Urinary bladder (tissue), 4 donors: Measurements from ENCODE around the gene TMEM181. TPM values are rescaled to one million over a fixed set of nuclear protein-coding genes. Genes with fewer than 3 reads are reported as not detected.
"Not testable (repeated sequence)": the region's sequence is repeated elsewhere in the genome, so short reads cannot be mapped to it uniquely, and the experiment has no call there.

ENCODE experiments used
- DNase-seq: peaks from one replicate; pipeline ENCODE4 v3.0.0-alpha.2; 2015; ENCODE audit errors: extremely low spot score
- H3K27ac ChIP-seq: one replicate; pipeline ENCODE4 v1.5.1; 2013; ENCODE audit warnings: low read depth, mild to moderate bottlenecking, moderate library complexity
- H3K36me3 ChIP-seq: one replicate; pipeline ENCODE4 v1.6.1; 2013; ENCODE audit warnings: mild to moderate bottlenecking, moderate library complexity; ENCODE audit not compliant: insufficient read depth
- H3K4me1 ChIP-seq: one replicate; pipeline ENCODE4 v1.6.1; 2013; ENCODE audit warnings: mild to moderate bottlenecking, moderate library complexity; ENCODE audit not compliant: insufficient read depth
- H3K4me3 ChIP-seq: one replicate; pipeline ENCODE4 v1.5.1; 2013; ENCODE audit warnings: low read depth, low read length
- WGBS: extraction: QIAGEN DNeasy Blood & Tissue Kit; methylation state at CpG from one replicate; pipeline ENCODE4 v1.1.7; 2013; 5-methylcytosine and 5-hydroxymethylcytosine counted together
- polyA plus RNA-seq: library from polyadenylated mRNA; stranded (reverse); fragments of 200-250 nt; gene quantifications from one replicate; pipeline ENCODE4 v1.2.3, GENCODE V29; 2013
- total RNA-seq: library from RNA; depleted of rRNA; stranded (reverse); fragments of >200 nt; gene quantifications from one replicate; pipeline ENCODE4 v1.2.3, GENCODE V29; 2014
- donor health status: healthy with polysubstance abuse.
- donor health status: healthy.

Gene TMEM181
- total and polyA plus RNA-seq, 2 donors: 23.8 to 41.4 TPM

- WGBS: 43% methylated on average over 10 of the region's 10 CpGs
- H3K36me3 ChIP-seq: no peaks in the 10 kb centered on the region
- no peaks in the 10 kb centered on the region for H3K4me1 ChIP-seq
- H3K4me3 ChIP-seq: no peak overlapping the region
- DNase-seq: no peak
- no peak overlapping the region for H3K27ac ChIP-seq
These were observed 100.5 kb downstream of the TMEM181 start for GRCh38 chr6:158660333-158660754.

DNA sequence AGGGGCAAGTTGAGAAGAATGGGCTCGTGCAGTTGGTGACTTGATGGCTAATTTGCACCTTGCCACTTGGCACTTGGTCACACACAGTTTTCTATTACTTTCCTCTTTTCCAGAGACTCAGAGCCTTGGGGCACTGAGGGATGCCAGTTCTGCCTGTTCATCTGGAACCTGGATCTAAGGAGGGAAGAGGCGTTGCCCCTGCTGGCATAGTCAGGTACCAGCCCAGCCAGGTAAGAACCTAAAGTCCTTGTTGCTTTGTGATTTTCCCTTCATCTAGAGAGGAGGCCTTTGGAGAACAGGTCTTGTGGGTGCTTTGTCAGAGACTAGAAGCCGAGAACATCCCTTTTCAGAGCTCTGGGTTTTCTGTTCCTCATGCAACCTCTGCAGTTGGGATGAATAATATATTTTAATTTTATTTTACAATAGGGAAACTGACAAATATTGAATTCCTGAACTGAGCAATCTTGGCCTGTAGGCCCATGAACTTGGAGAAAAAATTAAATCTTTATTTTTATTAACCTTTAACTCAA, 101.3 kb downstream of the TMEM181 start:
- Histone ChIP-seq H3K4me1 (no peaks in the 10 kb centered on the region), H3K4me3 (no peak overlapping the region), H3K36me3 (no peaks in the 10 kb centered on the region), H3K27ac (no peak overlapping the region)
- 96% methylated on average over 3 of the region's 3 CpGs for WGBS
- no peak for DNase-seq

- Histone ChIP-seq H3K36me3 (no peaks in the 10 kb centered on the region), H3K27ac (no peak overlapping the region), H3K4me3 (no peak overlapping the region), H3K4me1 (no peaks in the 10 kb centered on the region)
- 48% methylated on average over 3 of the region's 3 CpGs for WGBS
- DNase-seq: no peak
These were observed 102.7 kb downstream of the TMEM181 start for GRCh38 chr6:158662607-158662953.

DNA sequence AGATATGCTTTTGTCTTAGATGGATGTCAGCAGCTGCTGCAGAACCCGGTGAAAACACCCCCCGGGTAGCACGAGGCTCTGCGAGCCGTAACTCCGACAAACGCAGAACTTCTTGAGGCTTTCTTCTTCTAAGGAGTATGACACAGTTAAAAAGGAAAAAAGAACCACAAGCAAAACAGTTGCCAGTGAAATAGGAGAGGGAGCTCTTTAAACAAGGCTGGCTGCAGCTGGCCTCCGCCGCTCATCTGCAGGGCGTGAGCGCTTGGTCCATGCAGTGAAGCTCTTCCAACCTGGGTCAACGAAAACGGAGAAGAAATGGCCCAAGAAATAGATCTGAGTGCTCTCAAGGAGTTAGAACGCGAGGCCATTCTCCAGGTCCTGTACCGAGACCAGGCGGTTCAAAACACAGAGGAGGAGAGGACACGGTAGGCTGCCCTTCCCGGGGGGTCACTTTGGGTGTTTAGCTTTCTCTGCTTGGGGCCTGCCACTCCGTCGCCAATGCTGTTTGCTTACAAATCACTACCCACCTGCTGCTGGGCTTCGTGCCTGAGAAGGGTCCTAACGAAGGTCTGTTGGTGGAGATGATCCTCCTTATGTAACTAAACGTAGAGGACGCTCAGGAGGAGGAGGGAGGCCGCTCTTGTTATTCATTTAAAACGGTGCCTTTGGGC, 103.2 kb downstream of the TMEM181 start:
- no peak for DNase-seq
- Histone ChIP-seq H3K4me3 (peak overlapping the region; percentile 21), H3K4me1 (no peaks in the 10 kb centered on the region), H3K27ac (peak overlapping the region; percentile 55), H3K36me3 (no peaks in the 10 kb centered on the region)
- WGBS: 32% methylated on average over 27 of the region's 27 CpGs

DNA sequence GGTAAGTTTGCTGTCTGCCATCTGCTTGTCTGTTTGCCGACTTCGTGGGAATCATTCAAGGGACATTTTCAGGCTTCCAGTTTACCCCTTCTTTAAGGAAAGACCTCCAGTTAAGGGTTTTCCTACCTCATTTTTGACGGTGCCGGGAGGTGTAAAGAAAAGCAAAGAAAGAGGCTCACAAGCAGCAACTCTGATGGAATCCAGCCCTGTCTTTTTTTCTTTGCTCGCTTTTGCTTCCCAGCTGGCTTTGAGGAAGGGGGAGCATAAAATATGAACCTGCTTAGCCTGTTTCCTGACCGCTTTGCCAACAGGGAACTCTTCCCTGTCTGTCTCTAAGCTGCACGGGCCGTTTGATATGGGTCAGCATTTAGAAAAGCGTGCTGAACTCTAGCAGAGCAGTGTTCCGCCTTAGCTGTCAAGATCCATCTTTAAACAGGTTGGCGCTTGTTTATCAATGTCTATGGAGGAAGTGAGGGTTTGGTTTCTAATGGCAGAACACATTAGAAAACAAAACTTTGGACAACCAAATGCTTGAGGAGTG, 103.8 kb downstream of the TMEM181 start:
- DNase-seq: no peak
- 32% methylated on average over 11 of the region's 11 CpGs for WGBS

GRCh38 chr6:158665332-158665731, 105.4 kb downstream of the TMEM181 start:
- H3K36me3 ChIP-seq: no peaks in the 10 kb centered on the region
- no peak for DNase-seq
- H3K4me1 ChIP-seq: no peaks in the 10 kb centered on the region
- 96% methylated on average over 18 of the region's 18 CpGs for WGBS
- no peak overlapping the region for H3K4me3 ChIP-seq
- no peak overlapping the region for H3K27ac ChIP-seq

More for the DNA sequence above, 103.8 kb downstream of the TMEM181 start:
- Histone ChIP-seq H3K4me3 (peak overlapping the region; percentile 21), H3K36me3 (no peaks in the 10 kb centered on the region), H3K4me1 (no peaks in the 10 kb centered on the region), H3K27ac (peak overlapping the region; percentile 55)

DNA sequence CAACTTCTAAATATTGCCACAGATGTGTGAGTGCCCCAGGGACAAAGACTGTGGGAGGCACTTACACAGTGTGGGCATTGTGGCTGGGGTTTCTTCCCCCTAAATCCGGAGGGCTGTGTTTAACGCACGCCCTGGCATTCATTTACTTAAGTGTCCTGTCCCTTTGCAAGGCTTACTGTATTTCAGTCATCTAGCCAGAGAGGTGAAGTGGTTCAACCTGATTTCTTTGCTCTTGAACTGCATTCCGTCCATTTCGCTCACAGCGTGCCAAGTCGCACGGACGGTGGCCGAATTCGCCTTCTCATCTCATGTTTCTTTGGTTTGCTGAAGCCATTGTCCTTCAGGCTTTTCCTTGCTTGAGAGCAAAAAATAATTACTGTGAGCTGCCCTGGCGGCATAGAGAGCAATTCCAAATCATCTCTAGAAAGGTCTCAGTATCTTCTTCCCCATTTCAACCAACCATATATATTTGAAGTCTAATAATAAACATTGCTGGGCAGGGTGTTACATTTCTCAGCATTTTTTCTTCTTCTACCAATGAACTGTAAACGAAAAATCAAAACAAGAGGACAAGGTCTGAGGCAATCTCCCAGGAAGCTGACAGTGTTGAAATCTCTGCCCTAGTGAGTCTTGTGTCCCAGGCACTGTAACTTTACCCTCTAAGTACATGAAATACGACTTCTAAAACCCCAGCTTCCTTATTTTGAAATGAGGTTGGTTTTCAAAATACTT, 106.9 kb downstream of the TMEM181 start:
- Histone ChIP-seq H3K4me1 (no peaks in the 10 kb centered on the region), H3K27ac (no peak overlapping the region), H3K4me3 (no peak overlapping the region), H3K36me3 (no peaks in the 10 kb centered on the region)
- 82% methylated on average over 14 of the region's 14 CpGs for WGBS
- DNase-seq: no peak

DNA sequence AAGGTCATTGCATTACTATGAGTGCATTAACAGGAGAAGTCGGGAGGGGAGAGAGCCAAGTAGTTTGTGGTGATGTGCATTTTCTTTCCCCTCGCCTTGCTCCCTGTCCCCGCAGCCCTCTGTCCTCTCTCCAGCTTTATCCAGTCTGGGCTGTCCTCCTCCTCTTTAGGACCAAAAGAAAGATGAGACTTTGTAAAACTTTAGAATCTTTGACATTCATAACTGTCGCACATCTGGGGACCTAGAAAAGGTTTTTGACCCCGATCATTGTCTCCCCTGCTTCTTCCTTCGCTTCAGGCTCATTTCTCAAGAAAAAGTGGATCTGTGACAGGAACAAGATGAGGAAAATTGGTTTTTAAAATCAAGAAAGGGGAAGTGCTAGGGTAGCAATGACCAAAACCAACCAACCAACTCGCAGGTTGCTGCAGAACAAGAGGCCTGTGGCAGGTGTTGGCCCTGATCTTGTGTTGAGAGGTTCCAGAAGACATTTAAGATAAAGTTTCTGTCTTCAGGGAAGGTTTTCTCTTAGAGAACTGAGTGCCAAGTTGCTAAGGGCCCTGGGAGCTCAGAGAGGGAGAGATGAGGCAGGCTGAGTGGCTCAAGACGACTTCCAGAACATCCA, 107.6 kb downstream of the TMEM181 start:
- Histone ChIP-seq H3K36me3 (no peaks in the 10 kb centered on the region), H3K4me1 (no peaks in the 10 kb centered on the region), H3K4me3 (no peak overlapping the region), H3K27ac (no peak overlapping the region)
- DNase-seq: no peak
- WGBS: 92% methylated on average over 8 of the region's 8 CpGs

DNA sequence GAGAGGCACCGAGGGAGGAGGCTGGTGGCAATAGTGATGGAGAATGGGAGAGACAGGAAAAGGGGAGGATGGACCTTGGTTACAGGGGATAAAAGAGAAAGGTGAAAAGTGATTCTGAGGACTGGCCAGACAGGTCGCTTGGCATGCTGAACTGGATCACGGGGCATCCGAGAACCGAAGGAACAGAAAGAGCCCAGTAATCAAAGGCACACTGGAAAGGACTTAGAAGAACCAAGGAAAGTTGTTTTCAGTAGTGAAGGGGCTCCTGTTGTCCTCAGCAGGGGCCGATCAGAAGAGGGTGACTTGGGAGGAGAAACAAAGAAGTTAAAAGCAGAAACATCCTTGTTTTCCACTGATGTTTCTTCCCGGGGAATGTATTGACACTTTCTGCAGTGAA, 108.8 kb downstream of the TMEM181 start:
- no peak overlapping the region for H3K27ac ChIP-seq
- no peaks in the 10 kb centered on the region for H3K36me3 ChIP-seq
- WGBS: 82% methylated on average over 7 of the region's 7 CpGs
- no peak for DNase-seq
- H3K4me3 ChIP-seq: no peak overlapping the region
- H3K4me1 ChIP-seq: no peaks in the 10 kb centered on the region

GRCh38 chr6:158669145-158670035, 109.5 kb downstream of the TMEM181 start:
- DNase-seq: no peak
- Histone ChIP-seq H3K4me3 (no peak overlapping the region), H3K4me1 (no peaks in the 10 kb centered on the region), H3K27ac (no peak overlapping the region), H3K36me3 (no peaks in the 10 kb centered on the region)
- 80% methylated on average over 7 of the region's 7 CpGs for WGBS

GRCh38 chr6:158672119-158672518, 112.2 kb downstream of the TMEM181 start:
- H3K4me3 ChIP-seq, H3K36me3 ChIP-seq, H3K4me1 ChIP-seq, DNase-seq, H3K27ac ChIP-seq: not testable (repeated sequence)
- WGBS: 76% methylated on average over 8 of the region's 8 CpGs

GRCh38 chr6:158672726-158673125, 112.8 kb downstream of the TMEM181 start:
- Histone ChIP-seq H3K4me1 (no peaks in the 10 kb centered on the region), H3K36me3 (no peaks in the 10 kb centered on the region), H3K4me3 (no peak overlapping the region), H3K27ac (no peak overlapping the region)
- DNase-seq: no peak
- 97% methylated on average over 6 of the region's 6 CpGs for WGBS
